Measurements from ENCODE around the gene COPS4.

DNA sequence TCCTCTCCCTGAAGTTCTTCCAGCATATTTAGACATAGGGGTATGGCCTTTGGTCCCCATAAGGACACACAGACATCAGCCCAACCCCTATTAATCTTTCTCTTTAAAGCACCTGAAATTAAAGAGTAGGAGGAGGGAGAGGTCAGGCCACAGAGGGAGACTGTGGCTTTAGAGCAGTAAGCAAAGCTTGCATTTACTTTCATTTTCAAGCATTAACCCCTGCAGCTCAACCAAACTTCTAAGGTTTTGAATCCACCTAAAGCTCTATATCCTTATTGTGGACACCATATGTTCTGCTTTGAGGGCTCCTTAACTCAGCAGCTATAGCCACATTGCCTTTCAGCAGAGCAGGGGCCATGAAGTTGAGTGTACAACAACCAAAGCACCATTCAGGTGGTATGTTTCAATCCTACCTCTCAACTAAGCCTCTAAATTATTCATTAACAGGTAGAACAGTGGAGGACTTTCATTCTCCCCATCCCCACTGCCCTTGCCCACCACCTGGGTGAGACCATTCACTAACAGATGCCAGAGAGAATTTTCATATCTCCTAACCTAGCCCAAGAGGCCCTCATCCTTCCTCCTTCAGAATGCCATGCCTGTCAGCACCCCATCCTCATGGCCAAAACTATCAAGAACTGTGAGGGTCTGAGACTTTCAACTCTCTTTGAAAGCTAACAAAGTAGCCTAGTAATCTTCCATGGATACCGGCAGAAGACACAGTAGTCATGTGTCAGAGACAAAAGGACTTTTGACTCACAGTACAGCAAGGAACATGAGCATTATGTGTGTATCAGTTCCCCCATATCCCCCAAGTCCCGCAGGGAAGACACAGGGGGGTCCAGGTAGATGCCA, 45.2 kb upstream of the COPS4 start:
- TF ChIP-seq, protein P1, sequence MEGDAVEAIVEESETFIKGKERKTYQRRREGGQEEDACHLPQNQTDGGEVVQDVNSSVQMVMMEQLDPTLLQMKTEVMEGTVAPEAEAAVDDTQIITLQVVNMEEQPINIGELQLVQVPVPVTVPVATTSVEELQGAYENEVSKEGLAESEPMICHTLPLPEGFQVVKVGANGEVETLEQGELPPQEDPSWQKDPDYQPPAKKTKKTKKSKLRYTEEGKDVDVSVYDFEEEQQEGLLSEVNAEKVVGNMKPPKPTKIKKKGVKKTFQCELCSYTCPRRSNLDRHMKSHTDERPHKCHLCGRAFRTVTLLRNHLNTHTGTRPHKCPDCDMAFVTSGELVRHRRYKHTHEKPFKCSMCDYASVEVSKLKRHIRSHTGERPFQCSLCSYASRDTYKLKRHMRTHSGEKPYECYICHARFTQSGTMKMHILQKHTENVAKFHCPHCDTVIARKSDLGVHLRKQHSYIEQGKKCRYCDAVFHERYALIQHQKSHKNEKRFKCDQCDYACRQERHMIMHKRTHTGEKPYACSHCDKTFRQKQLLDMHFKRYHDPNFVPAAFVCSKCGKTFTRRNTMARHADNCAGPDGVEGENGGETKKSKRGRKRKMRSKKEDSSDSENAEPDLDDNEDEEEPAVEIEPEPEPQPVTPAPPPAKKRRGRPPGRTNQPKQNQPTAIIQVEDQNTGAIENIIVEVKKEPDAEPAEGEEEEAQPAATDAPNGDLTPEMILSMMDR (IDR thresholded peaks at IDR 0.05), result no peak
- TF ChIP-seq POLR2A (IDR thresholded peaks at IDR 0.05), result no peak

Data from adrenal gland (tissue), 5 donors.